ENCODE results near the gene FGF14. TPM values are rescaled to one million over a fixed set of nuclear protein-coding genes. Genes with fewer than 3 reads are reported as not detected.

Gene FGF14
- total RNA-seq, 1 experiment from 2014 or later, result 0.22 TPM

- H3K27me3 Mint-ChIP-seq (ENCODE audit: low read depth), result no peaks in the 10 kb centered on the region
- no peak overlapping the region for H3K56ac ChIP-seq (ENCODE audit: insufficient read length, low read depth, low read length)
- no peaks in the 10 kb centered on the region for H3K36me3 Mint-ChIP-seq (ENCODE audit: insufficient read depth in 1 of 3, low read depth in 3 of 3)
These were observed 626.6 kb downstream of the FGF14 start for GRCh38 chr13:101775267-101775666.

More at GRCh38 chr13:101775267-101775666, 626.6 kb downstream of the FGF14 start:
- Histone ChIP-seq H2BK15ac (ENCODE audit: low read depth, low read length) (no peak overlapping the region), H3T11ph (ENCODE audit: low read length) (no peak overlapping the region), H4K5ac (ENCODE audit: insufficient read length, low read depth, low read length) (no peak overlapping the region), H3K79me1 (ENCODE audit: insufficient read depth, low read depth, low read length, poor library complexity, severe bottlenecking) (no peaks in the 10 kb centered on the region), H2AK5ac (ENCODE audit: insufficient read length, low read length) (no peak overlapping the region), H2BK12ac (ENCODE audit: insufficient read length, low read depth, low read length) (no peak overlapping the region), H2BK5ac (ENCODE audit: insufficient read length, low read length) (no peak overlapping the region), H3K23ac (ENCODE audit: insufficient read length, low read depth, low read length) (no peak overlapping the region), H2BK20ac (ENCODE audit: low read depth, low read length, poor library complexity, severe bottlenecking) (no peak overlapping the region), H3K18ac (ENCODE audit: insufficient read length, low read depth, low read length) (no peak overlapping the region), H3K9ac (ENCODE audit: extremely low read depth, insufficient read length, low read length) (no peak overlapping the region), H3K27me3 (ENCODE audit: insufficient read depth, low read length) (no peaks in the 10 kb centered on the region), H3K4me2 (ENCODE audit: insufficient read depth, insufficient read length, low read length) (no peak overlapping the region), H3K4ac (ENCODE audit: low read depth, low read length) (no peak overlapping the region), H3K23me2 (ENCODE audit: insufficient read length, low read depth, low read length, poor library complexity, severe bottlenecking) (no peaks in the 10 kb centered on the region), H3K4me1 (ENCODE audit: insufficient read depth, low read length) (no peaks in the 10 kb centered on the region), H2BK120ac (ENCODE audit: low read depth, low read length, poor library complexity, severe bottlenecking) (no peak overlapping the region), H2AFZ (ENCODE audit: low read length) (no peak overlapping the region), H4K20me1 (ENCODE audit: control insufficient read depth, insufficient read depth, insufficient read length) (no peaks in the 10 kb centered on the region), H3K14ac (ENCODE audit: insufficient read depth, low read length) (no peak overlapping the region), H4K91ac (ENCODE audit: insufficient read length, low read depth, low read length) (no peak overlapping the region), H3K79me2 (ENCODE audit: insufficient read depth, low read length) (no peaks in the 10 kb centered on the region), H3K9me3 (ENCODE audit: control insufficient read depth, low read depth, low read length) (no peaks in the 10 kb centered on the region), H3K27ac (ENCODE audit: insufficient read length, low read depth, low read length) (no peak overlapping the region), H4K8ac (replicated peaks; ENCODE audit: insufficient read length, low read depth, low read length) (no peak overlapping the region)
- no peaks in the 10 kb centered on the region for H3K4me1 Mint-ChIP-seq
- DNase-seq, result no peak
- H3K27ac Mint-ChIP-seq, result no peak overlapping the region
- TF ChIP-seq CTCF (conservative IDR thresholded peaks at IDR 0.05), result no peak
- no peaks in the 10 kb centered on the region for H3K9me3 Mint-ChIP-seq
- no peak overlapping the region for H3K4me3 Mint-ChIP-seq
- no CpG with 5 or more reads among the region's 1 CpG for WGBS (ENCODE audit: extremely low coverage, insufficient read length, low lambda C conversion rate)

Data from H9 (cell line).